H1 (cell line): ENCODE results near the gene FOSB. TPM values are rescaled to one million over a fixed set of nuclear protein-coding genes. Genes with fewer than 3 reads are reported as not detected.
A peak's percentile ranks its signal among the peaks of the same experiment; 100 is the strongest.

Source experiments
- ASH2L ChIP-seq: fragments of 200-600, 300-600 bp; sonication (generic); IDR thresholded peaks from one replicate; pipeline ENCODE4 v1.7.1; 2017; ENCODE audit warnings: low read length
- BRCA1 ChIP-seq: IDR thresholded peaks from 2 replicates; pipeline ENCODE4 v1.6.1; 2012; ENCODE audit warnings: low read depth, low read length, improper control_type of control experiment
- CHD2 ChIP-seq: IDR thresholded peaks from 2 replicates; pipeline ENCODE4 v1.6.1; 2012; ENCODE audit warnings: low read length, improper control_type of control experiment
- CTBP2 ChIP-seq: IDR thresholded peaks from 2 replicates; pipeline ENCODE4 v1.7.0; 2011; ENCODE audit warnings: borderline replicate concordance, mild to moderate bottlenecking, moderate library complexity, mixed read lengths, low read length; ENCODE audit not compliant: insufficient read depth, insufficient read length
- EGR1 ChIP-seq: IDR thresholded peaks from 2 replicates; pipeline ENCODE4 v1.6.1; 2011; ENCODE audit warnings: low read depth, low read length, borderline replicate concordance
- GABPA ChIP-seq: IDR thresholded peaks from 2 replicates; pipeline ENCODE4 v1.6.1; 2011; ENCODE audit warnings: mild to moderate bottlenecking, low read length, moderate library complexity, borderline replicate concordance; ENCODE audit not compliant: insufficient read depth
- HDAC6 ChIP-seq: IDR thresholded peaks from one replicate; pipeline ENCODE4 v1.7.1; 2012; ENCODE audit warnings: low read depth, mild to moderate bottlenecking, inconsistent platforms, low read length, moderate library complexity
- JUND ChIP-seq: IDR thresholded peaks from 2 replicates; pipeline ENCODE4 v1.6.1; 2011; ENCODE audit warnings: mild to moderate bottlenecking, improper control_type of control experiment, low read length
- KDM1A ChIP-seq: fragments of 200-600, 300-600 bp; sonication (generic); IDR thresholded peaks from 2 replicates; pipeline ENCODE4 v1.7.1; 2016; ENCODE audit warnings: mild to moderate bottlenecking, low read length, borderline replicate concordance
- KDM4A ChIP-seq: IDR thresholded peaks from one replicate; pipeline ENCODE4 v1.7.1; 2012; ENCODE audit warnings: low read depth, mild to moderate bottlenecking, moderate library complexity, low read length, inconsistent platforms; ENCODE audit not compliant: severe bottlenecking
- RNF2 ChIP-seq: fragments of 200-900, 300-1000 bp; sonication (generic); IDR thresholded peaks from 2 replicates; pipeline ENCODE4 v1.7.1; 2016; ENCODE audit warnings: borderline replicate concordance, low read depth, mild to moderate bottlenecking, antibody characterized with exemption, low read length; ENCODE audit not compliant: poor library complexity, severe bottlenecking; ENCODE audit errors: missing control alignments
- RXRA ChIP-seq: IDR thresholded peaks from 2 replicates; pipeline ENCODE4 v1.6.1; 2011; ENCODE audit warnings: low read depth, mild to moderate bottlenecking, low read length, moderate library complexity; ENCODE audit not compliant: insufficient read depth
- SIRT6 ChIP-seq: IDR thresholded peaks from one replicate; pipeline ENCODE4 v1.7.1; 2012; ENCODE audit warnings: low read length, inconsistent platforms
- SP4 ChIP-seq: IDR thresholded peaks from 2 replicates; pipeline ENCODE4 v1.6.1; 2012; ENCODE audit warnings: low read length, inconsistent platforms
- TAF1 ChIP-seq: IDR thresholded peaks from 2 replicates; pipeline ENCODE4 v1.6.1; 2011; ENCODE audit warnings: mild to moderate bottlenecking, low read depth, low read length
- TAF7 ChIP-seq: optimal IDR thresholded peaks from 2 replicates; pipeline ENCODE3; 2011; ENCODE audit warnings: low read depth, mild to moderate bottlenecking, inconsistent platforms, low read length, moderate library complexity, borderline replicate concordance
- TBP ChIP-seq: IDR thresholded peaks from 2 replicates; pipeline ENCODE4 v1.6.1; 2011; ENCODE audit warnings: low read depth, low read length, improper control_type of control experiment
- TEAD4 ChIP-seq: IDR thresholded peaks from 2 replicates; pipeline ENCODE4 v1.6.1; 2012; ENCODE audit warnings: low read depth, low read length, inconsistent platforms, mixed read lengths
- YY1 ChIP-seq: IDR thresholded peaks from 2 replicates; pipeline ENCODE4 v1.6.1; 2011; ENCODE audit warnings: low read depth, mild to moderate bottlenecking, low read length
- polyA plus RNA-seq, 7 experiments: library from polyadenylated mRNA; depleted of rRNA in 3 of 7; stranded (reverse) in 5 of 7; unstranded in 2 of 7; fragments of >200 nt in 5 of 7; fragments of 200-250 nt in 2 of 7; gene quantifications; 1 replicate in 5 of 7; 2 replicates in 1 of 7; 4 replicates in 1 of 7; pipeline versions ENCODE4 v1.2.1 to v1.2.3, GENCODE V29; 2011 to 2013; ENCODE audit warnings: missing spikeins in 2 of 7, mixed read lengths in 2 of 7
- total RNA-seq: library from RNA; stranded (reverse); fragmentation: NEBNext Ultra II Directional; extraction: Animal tissue kit (Norgen Biotek cat#: 25700); gene quantifications from 2 replicates; pipeline ENCODE4 v1.2.1, GENCODE V29; 2021
- TF ChIP-seq, protein P1 (sequence below), 3 experiments: IDR thresholded peaks; 1 replicate in 2 of 3; 2 replicates in 1 of 3; pipeline versions ENCODE4 v1.5.1 to v1.6.1; 2011; ENCODE audit warnings: low read length in 3 of 3, mild to moderate bottlenecking in 3 of 3, inconsistent platforms in 2 of 3, low read depth in 1 of 3, moderate library complexity in 1 of 3; ENCODE audit not compliant: insufficient read depth in 1 of 3; ENCODE audit errors: control extremely low read depth in 1 of 3
- TF ChIP-seq, protein P2 (sequence below): IDR thresholded peaks from 2 replicates; pipeline ENCODE4 v1.6.1; 2012; ENCODE audit warnings: inconsistent platforms

FOSB gene
- total and polyA plus RNA-seq, 2 of the 8 experiments (the other 6 are each of a cell fraction or from before 2014, with no cell fraction given), result 0.44 to 2.7 TPM

DNA sequence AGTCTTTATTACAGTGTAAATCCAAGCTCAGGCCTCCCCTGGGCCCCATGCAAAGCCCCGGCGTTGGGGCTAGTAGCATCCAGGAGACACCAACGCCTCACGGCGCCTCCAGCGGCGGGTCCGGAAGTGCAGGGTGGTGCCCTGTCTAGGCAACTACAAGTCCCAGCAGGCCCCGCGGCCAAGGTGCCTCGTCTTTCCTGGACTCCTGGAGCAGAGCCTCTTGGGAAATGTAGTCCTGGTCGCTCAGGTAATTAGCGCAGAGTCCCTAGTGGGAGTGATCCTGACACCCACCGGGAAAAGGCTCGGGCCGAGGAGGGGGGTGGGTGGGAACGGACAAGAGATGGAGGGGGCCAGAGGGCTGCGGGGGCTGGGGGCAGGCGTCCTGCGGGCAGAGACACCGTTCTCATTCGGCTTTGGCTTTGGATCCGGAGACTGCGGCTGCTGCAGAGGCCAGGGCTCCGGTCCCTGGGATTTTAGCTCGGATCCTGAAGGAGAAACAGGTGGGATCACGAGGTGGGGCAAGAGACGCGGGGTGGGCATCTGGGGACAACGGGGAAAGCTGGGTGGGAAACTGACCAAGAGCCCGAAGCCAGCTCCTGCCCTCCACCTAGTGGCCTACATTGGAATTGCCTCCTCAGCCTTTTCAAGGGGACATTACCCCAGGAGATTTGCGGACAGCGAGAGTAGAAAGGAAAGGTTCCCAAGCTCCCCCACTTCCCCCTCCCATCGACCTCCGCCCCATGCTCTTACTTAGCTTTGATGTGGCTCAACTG, 17.7 kb downstream of the FOSB start (continued):
- TF ChIP-seq KDM1A (no peak), KDM4A (peak; percentile 46), SIRT6 (no peak), TAF1 (no peak), EGR1 (no peak), SP4 (peak; percentile 61; the same call in 1 of the 2 replicates), TEAD4 (no peak), CHD2 (no peak), GABPA (no peak), HDAC6 (no peak), BRCA1 (no peak), YY1 (peak; percentile 35; the same call in 1 of the 2 replicates), ASH2L (no peak), RXRA (no peak), TAF7 (no peak), JUND (no peak), TBP (0 out of 2 replicates have a peak, but pooled peaks have one; percentile 28), CTBP2 (no peak), RNF2 (no peak)
- TF ChIP-seq, protein P1, sequence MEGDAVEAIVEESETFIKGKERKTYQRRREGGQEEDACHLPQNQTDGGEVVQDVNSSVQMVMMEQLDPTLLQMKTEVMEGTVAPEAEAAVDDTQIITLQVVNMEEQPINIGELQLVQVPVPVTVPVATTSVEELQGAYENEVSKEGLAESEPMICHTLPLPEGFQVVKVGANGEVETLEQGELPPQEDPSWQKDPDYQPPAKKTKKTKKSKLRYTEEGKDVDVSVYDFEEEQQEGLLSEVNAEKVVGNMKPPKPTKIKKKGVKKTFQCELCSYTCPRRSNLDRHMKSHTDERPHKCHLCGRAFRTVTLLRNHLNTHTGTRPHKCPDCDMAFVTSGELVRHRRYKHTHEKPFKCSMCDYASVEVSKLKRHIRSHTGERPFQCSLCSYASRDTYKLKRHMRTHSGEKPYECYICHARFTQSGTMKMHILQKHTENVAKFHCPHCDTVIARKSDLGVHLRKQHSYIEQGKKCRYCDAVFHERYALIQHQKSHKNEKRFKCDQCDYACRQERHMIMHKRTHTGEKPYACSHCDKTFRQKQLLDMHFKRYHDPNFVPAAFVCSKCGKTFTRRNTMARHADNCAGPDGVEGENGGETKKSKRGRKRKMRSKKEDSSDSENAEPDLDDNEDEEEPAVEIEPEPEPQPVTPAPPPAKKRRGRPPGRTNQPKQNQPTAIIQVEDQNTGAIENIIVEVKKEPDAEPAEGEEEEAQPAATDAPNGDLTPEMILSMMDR (IDR thresholded peaks at IDR 0.05; ENCODE audit: control extremely low read depth in 1 of 3, insufficient read depth in 1 of 3, low read depth in 1 of 3, low read length in 3 of 3), result peak; percentile 86 to 95 (median 92)
- TF ChIP-seq, protein P2, sequence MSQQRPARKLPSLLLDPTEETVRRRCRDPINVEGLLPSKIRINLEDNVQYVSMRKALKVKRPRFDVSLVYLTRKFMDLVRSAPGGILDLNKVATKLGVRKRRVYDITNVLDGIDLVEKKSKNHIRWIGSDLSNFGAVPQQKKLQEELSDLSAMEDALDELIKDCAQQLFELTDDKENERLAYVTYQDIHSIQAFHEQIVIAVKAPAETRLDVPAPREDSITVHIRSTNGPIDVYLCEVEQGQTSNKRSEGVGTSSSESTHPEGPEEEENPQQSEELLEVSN, result no peak; the same call in 1 of the 2 replicates
